ENCODE data around the gene CEP72.
"Not testable (repeated sequence)": the region's sequence is repeated elsewhere in the genome, so short reads cannot be mapped to it uniquely, and the experiment has no call there.

CEP72 gene

GRCh38 chr5:595285-595875 is 16.8 kb upstream of the CEP72 start:
- no peak for DNase-seq (ENCODE audit: low read depth in 2 of 3, low spot score in 2 of 3)

- no peak for DNase-seq (ENCODE audit: low read depth in 2 of 3, low spot score in 2 of 3)
Measured at GRCh38 chr5:597871-598563, 14.1 kb upstream of the CEP72 start.

GRCh38 chr5:598564-598890 is 13.6 kb upstream of the CEP72 start:
- DNase-seq (ENCODE audit: low read depth in 2 of 3, low spot score in 2 of 3): no peak

GRCh38 chr5:600886-601541 is 11.1 kb upstream of the CEP72 start:
- no peak for DNase-seq (ENCODE audit: low read depth in 2 of 3, low spot score in 2 of 3)

GRCh38 chr5:601771-602465 is 10.2 kb upstream of the CEP72 start:
- no peak for DNase-seq (ENCODE audit: low read depth in 2 of 3, low spot score in 2 of 3)

GRCh38 chr5:602466-603035 is 9.6 kb upstream of the CEP72 start:
- no peak for DNase-seq (ENCODE audit: low read depth in 2 of 3, low spot score in 2 of 3)

GRCh38 chr5:603081-603998 is 8.8 kb upstream of the CEP72 start:
- no peak for DNase-seq (ENCODE audit: low read depth in 2 of 3, low spot score in 2 of 3)

GRCh38 chr5:604391-604831 is 7.7 kb upstream of the CEP72 start:
- DNase-seq (ENCODE audit: low read depth in 2 of 3, low spot score in 2 of 3): no peak

GRCh38 chr5:605090-605489 is 7.0 kb upstream of the CEP72 start:
- not testable (repeated sequence) for DNase-seq (ENCODE audit: low read depth in 2 of 3, low spot score in 2 of 3)

- DNase-seq (ENCODE audit: low read depth in 2 of 3, low spot score in 2 of 3): no peak
Measured at GRCh38 chr5:606061-606460, 6.1 kb upstream of the CEP72 start.

- no peak for DNase-seq (ENCODE audit: low read depth in 2 of 3, low spot score in 2 of 3)
Measured at GRCh38 chr5:606526-607399, 5.4 kb upstream of the CEP72 start.

- no peak for DNase-seq (ENCODE audit: low read depth in 2 of 3, low spot score in 2 of 3)
Measured at GRCh38 chr5:607541-608428, 4.4 kb upstream of the CEP72 start.

GRCh38 chr5:608429-609370 is 3.4 kb upstream of the CEP72 start:
- no peak for DNase-seq (ENCODE audit: low read depth in 2 of 3, low spot score in 2 of 3)

- no peak for DNase-seq (ENCODE audit: low read depth in 2 of 3, low spot score in 2 of 3)
Measured at GRCh38 chr5:609506-609905, 2.6 kb upstream of the CEP72 start.

- DNase-seq (ENCODE audit: low read depth in 2 of 3, low spot score in 2 of 3): no peak
Measured at GRCh38 chr5:610011-610743, 2.0 kb upstream of the CEP72 start.

GRCh38 chr5:610744-611730 is 1.1 kb upstream of the CEP72 start:
- no peak for DNase-seq (ENCODE audit: low read depth in 2 of 3, low spot score in 2 of 3)
